LHCN-M2 (cell line): ENCODE results near the gene MEIS2. TPM values are rescaled to one million over a fixed set of nuclear protein-coding genes. Genes with fewer than 3 reads are reported as not detected.
"Not testable (repeated sequence)": the region's sequence is repeated elsewhere in the genome, so short reads cannot be mapped to it uniquely, and the experiment has no call there.

ENCODE experiments used
- DNase-seq: peaks from one replicate; pipeline ENCODE4 v3.0.0-alpha.2; 2012; ENCODE audit warnings: low read depth
- total RNA-seq: library from RNA; depleted of rRNA; stranded (reverse); fragments of >200 nt; gene quantifications from 2 replicates; pipeline ENCODE4 v1.2.3, GENCODE V29; 2014

MEIS2 gene
- total RNA-seq, 1 experiment from 2014 or later: 13.8 TPM

DNA sequence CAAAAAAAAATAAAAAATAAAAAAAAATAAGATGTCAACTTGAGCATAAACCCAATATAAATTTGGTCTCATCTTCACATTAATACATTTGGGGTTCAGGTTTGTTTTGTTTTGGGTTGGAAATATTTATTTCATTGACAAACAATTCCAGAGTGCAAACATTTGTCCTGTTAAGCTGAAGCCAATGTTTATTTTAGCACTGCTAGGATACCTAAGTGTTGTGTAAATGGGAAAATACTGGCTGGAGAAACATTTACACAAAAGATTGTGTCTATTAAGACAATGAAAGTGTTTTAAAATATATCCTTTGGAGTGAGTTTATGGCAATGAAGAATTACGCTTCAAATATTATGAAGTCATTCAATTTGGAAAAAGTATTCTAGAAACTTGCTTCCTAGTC is 91.1 kb downstream of the MEIS2 start:
- no peak for DNase-seq

DNA sequence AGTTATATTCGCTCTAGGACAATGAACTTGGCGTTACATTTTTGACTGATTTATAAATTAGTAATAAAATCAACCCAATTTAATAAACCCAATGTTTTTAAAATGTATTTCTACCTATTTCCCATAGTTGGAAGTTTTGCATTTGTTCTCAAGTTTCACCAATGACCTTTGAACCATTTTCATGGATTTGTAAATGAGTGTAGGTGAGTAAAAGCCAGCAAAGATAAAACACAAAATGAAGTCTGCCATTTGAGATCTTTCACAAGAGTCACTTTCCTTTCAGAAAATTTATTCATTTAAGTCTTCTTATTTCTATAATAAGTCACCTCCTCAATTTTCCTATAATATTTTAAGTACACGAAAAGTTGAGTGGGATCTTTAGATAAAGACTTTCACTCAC is 92.1 kb downstream of the MEIS2 start:
- no peak for DNase-seq

DNA sequence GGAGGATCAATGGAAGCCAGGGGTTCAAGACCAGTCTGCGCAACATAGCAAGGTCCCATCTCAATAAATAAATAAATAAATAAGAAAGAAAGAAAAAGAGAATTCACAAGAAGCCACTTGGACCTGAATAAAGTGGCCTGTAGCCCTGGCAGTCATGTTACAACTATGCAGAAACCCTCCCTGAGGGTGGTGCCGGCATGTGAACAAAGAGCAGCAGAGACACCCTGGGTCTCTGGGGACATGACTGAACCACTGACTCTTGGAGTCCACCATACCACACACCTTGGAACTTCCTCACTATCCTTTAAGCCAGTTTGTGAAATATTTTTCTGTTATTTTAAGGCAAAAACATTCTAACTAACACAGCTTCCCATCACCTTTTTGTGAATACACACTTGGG is 93.0 kb downstream of the MEIS2 start:
- DNase-seq: no peak

DNA sequence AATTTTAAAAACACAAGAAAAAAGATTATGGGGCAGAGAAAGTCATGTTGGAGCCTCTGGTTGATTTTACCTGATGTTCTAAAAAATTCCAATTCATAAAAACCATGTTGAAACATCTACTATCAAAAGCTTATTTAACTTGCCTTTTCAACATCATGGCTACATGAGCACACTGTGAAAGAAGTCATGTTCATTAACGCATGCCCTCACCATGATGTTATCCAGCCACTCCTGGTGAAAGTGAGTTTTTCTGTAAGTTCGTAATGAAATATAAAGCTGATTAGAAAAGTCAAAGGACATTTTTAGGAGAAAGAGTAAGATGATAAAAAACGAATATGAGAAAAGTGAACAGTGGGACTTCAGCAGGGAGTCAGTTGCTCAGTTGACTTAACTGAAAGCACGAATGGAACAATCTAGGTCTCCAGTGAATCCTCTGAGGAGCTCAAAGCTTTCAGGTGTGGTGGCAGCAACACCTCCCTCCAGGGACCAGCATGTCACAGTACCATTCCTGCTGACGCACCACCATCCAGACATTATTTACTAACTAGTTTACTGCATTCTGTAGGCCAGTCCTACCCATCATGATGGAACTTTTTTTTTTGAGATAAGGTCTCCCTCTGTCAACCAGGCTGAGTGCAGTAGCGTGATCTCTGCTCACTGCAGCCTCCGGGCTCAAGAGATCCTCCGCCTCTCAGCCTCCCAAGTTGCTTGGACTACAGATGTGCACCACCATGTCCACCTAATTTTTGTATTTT is 95.2 kb downstream of the MEIS2 start:
- no peak for DNase-seq

DNA sequence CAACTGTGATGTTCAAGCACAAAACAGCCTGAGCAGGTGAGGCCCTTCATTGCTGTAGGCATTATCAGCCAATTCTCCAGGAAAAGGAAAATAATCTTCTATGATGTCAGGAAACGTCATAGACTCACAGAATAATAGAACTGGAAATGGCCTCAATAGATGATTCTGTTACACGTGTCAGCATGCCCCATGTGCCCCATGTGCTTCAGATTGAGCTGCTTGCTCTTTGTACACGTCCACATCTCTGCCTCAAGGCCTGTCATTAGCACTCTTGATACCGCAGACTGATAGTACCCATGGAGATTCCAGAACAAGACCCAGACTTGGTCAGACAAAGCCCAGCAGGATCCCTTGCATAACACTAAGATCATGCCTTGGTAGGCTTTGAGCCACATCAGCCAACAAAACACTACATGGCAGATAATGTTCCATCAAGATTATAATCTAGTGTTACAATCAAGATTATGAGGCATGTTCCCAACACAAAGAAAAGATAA is 95.9 kb downstream of the MEIS2 start:
- DNase-seq: no peak

DNA sequence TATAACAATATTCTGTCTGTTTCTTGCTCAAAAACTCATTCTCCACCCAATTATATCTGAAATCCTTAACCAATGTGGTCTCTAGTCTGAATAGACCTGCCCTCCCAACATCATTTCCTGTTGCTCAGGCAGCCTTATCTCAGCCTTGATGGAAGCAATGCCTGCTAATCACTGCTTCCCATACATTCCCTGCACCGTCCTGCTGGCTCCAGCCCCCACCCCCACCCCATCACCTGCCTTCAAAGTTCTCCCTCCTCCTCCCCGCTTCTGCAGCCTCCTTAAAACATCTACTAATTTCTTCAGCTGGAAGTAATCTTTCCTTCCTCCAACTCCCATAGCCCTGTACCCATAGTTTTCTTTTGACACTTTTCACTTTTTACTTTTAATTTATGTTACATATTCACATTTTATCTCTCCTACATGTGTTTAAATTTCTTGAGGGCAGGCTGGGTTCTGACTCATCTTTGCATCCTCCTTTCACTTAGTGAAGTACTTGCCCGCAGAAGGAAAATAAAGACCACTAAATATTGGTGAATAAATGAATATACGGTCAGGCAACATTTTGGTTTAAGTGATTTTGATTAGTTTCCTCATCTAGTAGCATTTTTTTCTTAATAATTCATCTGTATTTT is 98.2 kb downstream of the MEIS2 start:
- no peak for DNase-seq

DNA sequence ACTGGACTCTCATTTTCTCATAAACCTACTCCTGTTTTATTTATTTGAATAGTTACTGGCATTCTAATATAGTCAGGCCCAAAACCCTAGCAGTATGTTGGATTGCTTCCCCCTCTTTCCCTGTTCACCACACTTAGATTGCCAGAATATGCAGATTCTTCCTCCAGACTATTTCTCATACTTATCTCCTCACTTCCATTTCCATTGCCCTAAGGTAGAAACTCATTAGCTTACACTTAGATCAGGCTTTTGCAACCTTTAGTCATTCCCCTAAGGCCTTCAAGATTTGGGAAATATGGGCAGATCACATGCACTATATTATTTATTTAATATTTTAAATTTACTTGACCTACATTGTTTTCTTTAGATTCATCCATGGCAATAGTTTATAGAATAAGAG is 98.9 kb downstream of the MEIS2 start:
- no peak for DNase-seq

DNA sequence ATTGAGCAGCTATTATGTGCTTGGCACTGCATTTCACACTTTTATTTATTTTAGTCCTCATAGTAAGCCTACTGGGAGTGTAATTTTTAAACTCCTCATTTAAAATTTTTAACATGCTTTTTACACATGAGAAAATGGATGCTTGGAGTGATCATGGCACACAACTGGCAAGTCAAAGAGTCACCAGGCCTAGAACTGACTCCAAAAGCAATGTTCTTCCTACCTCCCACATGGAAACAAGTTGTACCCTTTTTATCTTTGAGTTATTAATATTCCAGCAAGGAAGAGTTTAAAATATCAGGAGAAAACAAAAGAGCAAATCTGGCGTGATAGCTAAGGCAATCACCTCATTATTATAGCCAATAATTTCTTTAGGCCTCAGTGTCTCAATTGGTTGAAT is 100.6 kb downstream of the MEIS2 start:
- no peak for DNase-seq

DNA sequence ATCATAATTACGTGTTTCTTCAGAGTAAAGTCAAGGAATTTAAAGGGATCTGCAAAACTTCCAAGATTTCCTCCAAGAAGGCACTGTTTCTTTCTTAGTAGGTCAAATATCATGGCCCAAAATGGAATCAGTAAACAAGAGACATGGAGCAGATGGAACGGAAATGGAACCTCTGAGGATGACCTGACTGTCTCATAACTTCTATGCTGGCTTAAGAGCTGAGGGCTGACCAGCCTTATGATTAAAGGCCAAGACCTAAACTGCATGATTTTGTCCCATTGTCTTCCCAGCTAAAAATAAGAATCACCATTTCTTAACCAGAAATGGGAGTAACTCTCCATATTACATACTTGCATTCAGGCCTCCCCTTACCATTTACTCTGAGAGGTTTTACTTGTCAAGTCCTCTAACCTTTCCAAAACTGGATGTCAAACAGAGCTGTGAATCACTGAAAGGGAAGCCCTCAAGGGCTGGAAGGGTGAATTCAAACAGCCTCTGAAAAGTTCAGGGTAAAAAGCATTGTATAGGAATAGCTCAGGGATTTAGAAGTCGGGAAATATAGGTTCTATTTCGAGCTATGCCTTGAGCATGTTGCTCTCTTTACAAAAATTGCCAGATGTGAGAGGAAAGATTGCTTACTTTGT is 103.7 kb downstream of the MEIS2 start:
- no peak for DNase-seq

DNA sequence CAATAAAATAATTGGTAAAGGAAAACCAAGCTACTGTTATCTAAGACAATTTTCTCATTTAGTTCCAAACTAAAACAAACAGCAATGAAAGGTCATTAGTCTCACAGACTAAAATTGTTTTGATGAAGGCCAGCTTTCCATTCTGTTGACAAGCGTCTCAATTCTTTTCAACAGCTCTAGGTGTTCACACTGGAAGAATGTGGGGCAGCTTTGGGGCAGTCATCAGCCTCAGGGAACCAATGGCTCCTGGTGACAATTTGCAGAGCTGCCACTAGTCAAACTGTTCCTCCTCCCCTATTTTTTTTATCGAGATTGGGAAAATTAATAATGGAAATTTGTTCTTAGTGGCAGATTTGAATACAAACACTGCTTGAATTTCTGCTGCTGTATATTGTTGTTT is 104.2 kb downstream of the MEIS2 start:
- no peak for DNase-seq

DNA sequence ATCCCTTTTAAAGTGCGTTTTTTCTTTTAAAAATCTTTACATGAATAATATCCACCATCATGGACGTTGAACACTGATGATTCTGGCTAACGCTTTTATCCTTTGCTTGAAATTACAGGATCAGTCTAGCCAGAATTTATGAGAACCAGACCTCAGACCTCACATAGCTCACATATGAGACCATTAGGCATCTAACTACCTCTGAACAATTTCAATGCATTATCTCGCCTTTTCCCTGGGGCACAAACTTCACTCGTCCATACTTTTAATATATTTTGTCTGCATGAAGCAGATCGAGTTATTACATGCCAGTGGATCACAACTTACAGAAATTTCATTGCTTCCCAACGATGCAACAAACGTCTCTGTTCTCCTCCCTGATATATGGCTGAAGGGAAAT is 105.6 kb downstream of the MEIS2 start:
- no peak for DNase-seq

DNA sequence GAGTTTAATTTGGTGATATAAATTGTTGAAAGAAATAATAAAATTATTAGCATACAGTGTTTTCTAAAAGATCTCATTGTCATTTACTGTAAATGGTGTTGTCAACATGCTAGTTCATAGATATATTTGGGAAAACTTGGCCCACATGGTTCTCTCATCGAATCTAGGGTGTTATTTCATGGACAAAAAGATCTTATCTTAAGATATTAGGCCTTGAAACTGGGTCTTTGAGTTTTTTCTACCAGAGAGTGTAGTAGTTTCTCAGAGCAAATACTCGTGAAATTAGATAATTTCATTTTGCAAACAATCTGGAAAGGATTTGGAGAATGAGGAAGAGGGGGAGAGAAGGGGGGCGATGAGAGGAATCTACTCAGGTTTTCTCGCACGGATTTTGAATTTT is 107.9 kb downstream of the MEIS2 start:
- DNase-seq: no peak

DNA sequence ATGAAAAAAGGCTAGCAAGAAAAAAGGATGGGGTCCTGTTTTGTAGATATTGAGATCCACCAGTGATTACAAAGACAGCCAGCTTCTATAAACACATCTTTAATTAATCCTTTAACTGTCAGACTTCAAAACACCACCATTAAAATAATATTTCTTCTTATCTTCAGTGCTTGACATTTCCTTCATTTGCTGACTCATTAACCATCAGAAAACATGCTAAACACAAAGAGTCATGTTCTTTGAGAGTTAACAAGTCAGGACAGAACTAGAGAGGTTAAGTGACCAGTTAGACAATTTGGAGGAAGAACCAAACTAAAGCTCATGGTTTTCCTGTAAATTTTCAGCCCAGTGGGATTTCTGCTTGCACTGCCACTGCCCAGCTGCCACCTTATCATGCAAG is 111.4 kb downstream of the MEIS2 start:
- DNase-seq: no peak

DNA sequence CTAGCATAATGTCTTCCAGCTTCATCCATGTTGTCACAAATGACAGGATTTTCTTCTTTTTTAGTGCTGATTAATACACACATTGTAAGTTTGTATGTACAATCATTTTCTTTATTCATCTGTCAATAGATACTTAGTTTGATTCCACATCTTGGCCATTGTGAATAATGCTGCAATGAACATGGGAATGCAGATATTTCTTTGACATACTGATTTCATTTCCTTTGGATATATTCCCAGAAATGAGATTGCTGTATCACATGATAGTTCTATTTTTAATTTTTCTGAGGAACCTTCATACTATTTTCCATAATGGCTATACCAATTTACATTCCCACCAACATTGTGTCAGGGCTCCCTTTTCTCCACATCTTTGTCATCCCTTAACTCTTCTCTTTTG is 117.9 kb downstream of the MEIS2 start:
- DNase-seq: no peak

DNA sequence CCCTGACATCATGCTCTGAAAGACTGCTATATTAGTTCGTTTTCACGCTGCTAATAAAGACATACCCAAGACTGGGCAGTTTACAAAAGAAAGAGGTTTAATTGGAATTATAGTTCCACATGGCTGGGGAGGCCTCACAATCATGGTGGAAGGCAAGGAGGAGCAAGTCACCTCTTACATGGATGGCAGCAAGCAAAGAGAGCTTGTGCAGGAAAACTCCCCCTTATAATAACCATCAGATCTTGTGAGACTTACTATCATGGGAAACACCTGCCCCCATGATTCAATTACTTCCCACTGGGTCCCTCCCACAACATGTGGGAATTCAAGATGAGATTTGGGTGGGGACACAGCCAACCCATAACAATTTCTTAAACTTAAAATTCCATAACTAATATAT is 120.1 kb downstream of the MEIS2 start:
- not testable (repeated sequence) for DNase-seq

DNA sequence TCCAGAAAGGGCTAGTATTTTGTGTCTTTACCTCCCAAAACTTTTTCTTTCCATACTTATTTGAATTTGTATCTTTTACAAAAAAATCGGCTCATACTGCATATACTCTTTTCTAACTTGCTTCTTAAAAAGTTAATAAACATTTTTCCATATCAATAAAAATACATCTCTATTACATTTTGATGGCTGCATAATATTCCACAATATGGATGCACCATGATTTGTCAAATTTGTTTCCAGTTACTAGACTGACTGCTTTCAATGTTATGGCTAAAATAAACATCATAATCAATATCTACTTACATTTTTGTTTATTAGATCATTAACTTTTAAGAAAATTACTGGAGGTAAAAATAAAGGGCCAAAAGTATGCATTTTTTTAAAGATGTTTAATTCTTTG is 121.7 kb downstream of the MEIS2 start:
- DNase-seq: no peak

DNA sequence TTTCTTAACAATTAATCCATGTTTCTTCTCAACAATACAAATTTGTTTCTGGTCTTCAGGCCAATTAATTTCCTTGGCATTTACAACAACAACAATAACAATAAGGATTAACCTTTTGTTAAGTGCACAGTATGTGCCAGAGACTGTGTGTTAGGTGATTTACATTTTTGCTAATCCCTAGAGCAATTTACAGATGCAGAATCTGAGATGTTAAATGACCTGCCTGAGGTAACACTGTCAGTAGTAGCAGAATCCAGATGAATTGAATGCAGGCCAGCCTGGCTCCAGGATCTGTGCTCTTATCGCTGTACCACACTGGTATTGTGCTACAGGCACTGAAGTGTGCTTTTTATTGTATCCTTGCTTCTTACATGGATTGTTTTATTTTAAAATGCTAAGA is 122.2 kb downstream of the MEIS2 start:
- no peak for DNase-seq

DNA sequence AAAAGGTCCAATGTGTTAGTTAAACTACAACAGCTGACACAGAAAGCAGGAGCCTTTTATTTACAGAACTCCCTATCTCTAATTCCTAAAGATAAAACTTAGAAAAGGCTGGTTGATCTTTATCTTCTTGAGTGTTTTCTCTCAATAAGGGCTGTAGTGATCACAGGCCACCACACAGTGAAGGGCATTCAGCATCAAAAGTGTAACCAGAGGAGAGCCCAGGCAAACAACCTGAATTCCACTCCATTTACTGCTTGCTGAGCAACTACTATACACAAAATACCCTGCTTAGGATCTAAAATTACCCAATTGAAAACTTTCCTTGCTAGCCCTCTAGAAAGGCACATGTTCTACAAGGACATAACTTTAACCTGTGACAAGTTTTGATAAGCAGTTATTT is 122.7 kb downstream of the MEIS2 start:
- DNase-seq: no peak

DNA sequence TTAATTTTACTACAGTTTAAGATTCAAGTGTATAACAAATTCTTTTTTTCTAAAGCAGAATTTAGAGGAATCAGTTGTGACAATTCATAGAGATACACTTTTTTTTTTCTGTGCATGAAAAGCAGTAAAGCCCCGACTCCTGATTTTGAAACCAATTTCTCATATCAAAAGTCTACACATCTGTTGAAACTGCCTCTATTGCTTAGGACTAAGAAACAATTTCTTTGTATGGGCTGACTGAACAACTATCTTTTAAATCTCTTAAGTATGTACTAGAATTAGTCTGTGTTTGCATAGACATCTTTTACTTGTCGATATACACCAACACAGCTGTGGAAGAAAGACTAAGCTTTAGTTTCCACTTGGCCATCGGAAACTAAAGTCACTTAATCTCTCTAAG is 127.6 kb downstream of the MEIS2 start:
- DNase-seq: no peak

DNA sequence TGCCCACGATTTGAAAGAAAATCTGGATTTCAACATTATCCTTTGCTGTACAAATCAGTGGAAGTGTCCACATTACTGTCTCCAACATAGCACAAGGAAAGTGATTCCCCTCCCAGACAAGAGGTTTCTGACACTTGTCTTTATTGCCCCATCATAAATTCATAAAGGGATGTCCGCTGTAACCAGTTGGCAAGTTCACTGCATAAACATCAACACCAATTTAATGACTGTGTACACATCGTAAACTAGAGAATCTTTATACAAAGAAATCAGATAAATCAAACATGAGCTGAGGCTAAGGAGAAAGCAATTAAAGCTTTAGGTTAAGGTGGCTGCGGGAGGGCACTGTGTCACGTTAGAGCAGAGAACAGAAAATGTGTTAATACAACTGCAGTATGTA is 129.8 kb downstream of the MEIS2 start:
- no peak for DNase-seq

DNA sequence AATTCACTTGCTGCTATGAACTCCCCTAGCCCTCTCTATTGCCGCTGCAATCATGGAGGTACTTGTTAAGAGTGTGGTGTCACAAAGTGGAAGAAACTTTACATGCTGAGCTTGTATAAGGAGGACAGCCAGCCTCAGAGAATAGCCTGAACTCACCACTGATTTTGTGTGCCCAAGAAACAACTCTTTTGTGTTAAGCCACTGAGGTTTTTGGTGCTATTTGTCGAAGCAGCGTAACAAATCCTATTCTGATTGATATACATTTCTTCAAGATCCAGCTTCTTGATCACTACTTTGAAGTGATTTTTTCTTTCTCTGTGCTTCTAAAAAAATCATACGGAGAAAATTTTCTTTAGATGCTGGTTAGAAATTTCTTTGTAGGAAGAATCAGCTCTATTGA is 132.4 kb downstream of the MEIS2 start:
- no peak for DNase-seq

DNA sequence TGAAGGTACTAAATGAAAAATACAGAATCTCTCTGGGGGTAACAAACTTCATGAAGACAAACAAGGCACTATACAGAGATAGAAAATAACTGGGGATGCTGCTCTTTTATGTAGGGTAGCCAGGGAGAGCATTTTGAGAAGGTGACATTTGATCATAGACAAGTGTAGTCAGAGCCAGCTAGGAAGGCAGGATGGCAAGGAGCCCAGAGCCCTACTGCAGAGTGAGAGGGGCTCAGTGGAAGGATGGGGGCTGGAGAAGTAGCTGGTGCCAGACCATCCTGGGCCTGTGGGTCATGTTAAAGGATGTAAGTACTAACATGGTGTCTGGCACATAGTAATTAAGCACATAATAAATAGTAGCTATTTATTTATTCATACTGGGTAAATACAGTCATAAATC is 133.6 kb downstream of the MEIS2 start:
- no peak for DNase-seq
